ENCODE measurements around the gene WDR47. TPM values are rescaled to one million over a fixed set of nuclear protein-coding genes. Genes with fewer than 3 reads are reported as not detected.

The WDR47 gene
- total and polyA plus RNA-seq, 2 of the 8 experiments (the other 6 are each of a cell fraction or from before 2014, with no cell fraction given): 1.9 to 6.7 TPM

GRCh38 chr1:109080441-109081082 is 38.7 kb upstream of the WDR47 start:
- CTCF ChIA-PET (ENCODE audit: partially characterized antibody): interaction anchor here (0.6 to 1.3 kb wide), 2 partner anchors 11 to 147 kb away, joined by 3 read pairs; no protein-coding TSS in a partner anchor
- Histone ChIP-seq H2BK20ac (ENCODE audit: low read length) (no peak overlapping the region), H4K8ac (ENCODE audit: extremely low read depth, insufficient read depth, low read length) (no peak overlapping the region), H2BK120ac (replicated peaks; ENCODE audit: low read depth, low read length) (no peak overlapping the region), H3K36me3 (ENCODE audit: control insufficient read depth in 2 of 4, insufficient read depth in 4 of 4, low read length in 3 of 4) (no peaks in the 10 kb centered on the region), H2BK5ac (ENCODE audit: low read depth, low read length) (no peak overlapping the region), H3K56ac (replicated peaks; ENCODE audit: insufficient read length, low read depth, low read length) (no peak overlapping the region), H2AFZ (ENCODE audit: low read length) (peak overlapping the region; percentile 96), H3K4me2 (ENCODE audit: insufficient read depth in 1 of 2, low read depth in 2 of 2, low read length in 2 of 2) (peak overlapping the region in 1 of 2 experiments; percentile 73; a peak in 1 of 4 replicates), H3K9ac (replicated peaks in 1 of 4; ENCODE audit: extremely low read depth in 1 of 4, low read depth in 3 of 4, low read length in 3 of 4) (no peak overlapping the region), H3K79me2 (ENCODE audit: control insufficient read depth in 1 of 2, insufficient read depth in 2 of 2, low read length in 2 of 2) (peaks cover 0 to 2% of the 10 kb centered on the region in 2 experiments; a peak in 2 of 4 replicates), H3K79me1 (ENCODE audit: low read depth, low read length) (no peaks in the 10 kb centered on the region), H4K5ac (ENCODE audit: insufficient read length, low read depth, low read length) (no peak overlapping the region), H2BK12ac (ENCODE audit: low read depth, low read length) (no peak overlapping the region; the same call in 1 of the 2 replicates), H2AK5ac (ENCODE audit: low read depth, low read length) (no peak overlapping the region), H3K27me3 (replicated peaks in 1 of 4; ENCODE audit: control insufficient read depth in 3 of 4, extremely low read depth in 1 of 4, insufficient read depth in 3 of 4, low read length in 3 of 4) (no peaks in the 10 kb centered on the region), H3K23ac (ENCODE audit: insufficient read length) (no peak overlapping the region), H3K27ac (ENCODE audit: low read depth, low read length) (no peak overlapping the region), H4K91ac (replicated peaks; ENCODE audit: insufficient read length, low read length) (no peak overlapping the region), H3K18ac (ENCODE audit: extremely low read depth, low read length) (no peak overlapping the region; the same call in 1 of the 2 replicates), H3K4me1 (replicated peaks in 1 of 4; ENCODE audit: control insufficient read depth in 3 of 4, insufficient read depth in 4 of 4, low read length in 3 of 4) (peaks cover 0 to 7% (median 3%) of the 10 kb centered on the region in 4 experiments; a peak in 5 of 7 replicates), H3K4ac (replicated peaks; ENCODE audit: insufficient read length, low read depth, low read length) (no peak overlapping the region), H3K14ac (ENCODE audit: insufficient read length) (no peak overlapping the region), H3K4me3 (ENCODE audit: extremely low read depth in 1 of 4, insufficient read depth in 2 of 4, low read depth in 3 of 4, low read length in 4 of 4) (no peak overlapping the region), H4K20me1 (replicated peaks in 1 of 2; ENCODE audit: control insufficient read depth in 1 of 2, insufficient read depth in 2 of 2, low read length in 2 of 2) (no peaks in the 10 kb centered on the region), H3K23me2 (ENCODE audit: low read depth, low read length) (no peaks in the 10 kb centered on the region; the same call in 1 of the 2 replicates), H3K9me3 (ENCODE audit: insufficient read depth in 2 of 2, low read depth in 1 of 2, low read length in 1 of 2) (no peaks in the 10 kb centered on the region), H2BK15ac (ENCODE audit: low read length) (no peak overlapping the region)
- DNase-seq (ENCODE audit: low read depth in 1 of 2, low spot score in 2 of 2) (no peak), FAIRE-seq (no peak)
- WGBS, 2 experiments (ENCODE audit: extremely low coverage in 1 of 2, insufficient coverage in 1 of 2, insufficient read length in 1 of 2, insufficient replicate concordance in 2 of 2, low coverage in 1 of 2, low lambda C conversion rate in 2 of 2, missing lambda C conversion rate in 1 of 2): 83% methylated on average over 5 of the region's 5 CpGs; no CpG with 5 or more reads in 1 of the 2 experiments
- POLR2A ChIA-PET (ENCODE audit: partially characterized antibody): interaction anchor here (0.6 to 5.5 kb wide), 4 partner anchors 8 to 161 kb away, joined by 3 to 34 read pairs (median 4); partner anchors contain the start of gene TMEM167B
- TF ChIP-seq RNF2 (IDR thresholded peaks at IDR 0.05; ENCODE audit: borderline replicate concordance, low read depth, low read length, missing control alignments, poor library complexity, severe bottlenecking): no peak
- TF ChIP-seq SP2 (IDR thresholded peaks at IDR 0.05; ENCODE audit: low read length): no peak
